ENCODE results near the gene SLC25A34.

Gene SLC25A34

DNA sequence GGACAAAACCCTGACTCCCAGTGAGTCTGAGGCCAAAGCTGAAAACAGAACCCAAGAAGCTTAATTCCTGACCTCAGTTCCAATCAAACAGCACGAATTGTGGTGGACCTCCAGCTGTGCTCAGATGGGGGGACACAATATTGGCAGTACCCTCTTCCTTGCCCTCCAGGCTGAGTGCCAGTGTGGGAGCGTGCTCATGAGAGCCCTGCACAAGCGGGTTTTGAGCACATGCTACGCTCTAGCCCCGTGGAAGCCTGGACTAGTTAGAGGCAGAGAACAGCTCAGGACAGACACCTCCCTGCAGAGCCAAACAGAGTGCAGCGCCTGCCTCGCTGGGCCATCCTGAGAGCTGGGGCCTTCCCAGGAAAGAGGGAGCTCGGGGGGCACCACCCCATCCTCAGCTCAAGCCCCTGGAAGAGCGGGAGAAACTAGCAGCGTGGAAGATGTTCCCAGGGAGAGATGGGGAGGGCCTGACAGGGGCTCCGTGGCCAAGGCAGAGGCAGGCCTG lies 2.8 kb upstream of the SLC25A34 start:
- no peak for DNase-seq (ENCODE audit: low read depth, low spot score)

DNA sequence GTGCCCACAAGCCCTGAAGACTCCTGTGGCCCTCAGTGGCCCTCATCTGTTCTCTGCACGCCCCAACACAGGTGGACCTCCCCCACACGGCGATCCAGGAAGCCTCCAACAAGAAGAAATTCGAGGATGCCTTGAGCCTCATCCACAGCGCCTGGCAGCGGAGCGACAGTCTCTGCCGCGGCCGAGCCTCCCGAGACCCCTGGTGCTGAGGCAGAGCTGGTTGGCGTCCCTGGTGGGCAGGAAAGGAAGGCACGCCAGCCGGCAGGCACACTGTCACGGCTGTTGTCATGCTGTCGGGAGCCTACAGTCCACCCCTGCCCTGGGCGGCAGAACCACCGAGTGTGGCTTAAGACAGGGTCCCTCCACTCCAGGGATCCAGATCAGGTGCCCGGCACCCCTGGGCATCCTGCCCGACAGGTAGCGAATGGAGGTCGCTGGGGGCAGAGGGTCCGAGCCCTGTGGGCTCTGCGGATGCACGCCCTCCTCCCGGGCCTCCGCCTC lies 2.3 kb upstream of the SLC25A34 start:
- DNase-seq (ENCODE audit: low read depth, low spot score) = no peak

DNA sequence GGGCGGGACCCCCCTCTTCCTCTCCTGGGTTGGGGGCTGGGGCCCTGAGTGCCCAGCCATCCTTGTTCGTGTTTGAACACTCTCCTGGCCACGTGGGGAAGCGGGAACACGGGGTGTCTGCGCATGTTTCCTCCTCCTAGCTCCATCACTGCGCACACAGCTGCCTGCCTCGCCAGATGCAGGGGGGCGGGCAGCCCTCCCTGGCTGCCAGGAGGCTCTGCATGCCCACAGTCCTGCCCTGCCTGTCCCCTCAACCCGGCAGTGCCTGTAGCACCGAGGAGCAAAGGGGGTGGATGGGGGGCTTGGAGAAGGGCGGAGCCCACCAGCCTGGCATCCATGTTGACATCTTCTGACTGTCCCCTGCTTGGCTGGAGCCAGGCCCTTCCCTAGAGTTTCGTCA lies 1.8 kb upstream of the SLC25A34 start:
- no peak for DNase-seq (ENCODE audit: low read depth, low spot score)

DNA sequence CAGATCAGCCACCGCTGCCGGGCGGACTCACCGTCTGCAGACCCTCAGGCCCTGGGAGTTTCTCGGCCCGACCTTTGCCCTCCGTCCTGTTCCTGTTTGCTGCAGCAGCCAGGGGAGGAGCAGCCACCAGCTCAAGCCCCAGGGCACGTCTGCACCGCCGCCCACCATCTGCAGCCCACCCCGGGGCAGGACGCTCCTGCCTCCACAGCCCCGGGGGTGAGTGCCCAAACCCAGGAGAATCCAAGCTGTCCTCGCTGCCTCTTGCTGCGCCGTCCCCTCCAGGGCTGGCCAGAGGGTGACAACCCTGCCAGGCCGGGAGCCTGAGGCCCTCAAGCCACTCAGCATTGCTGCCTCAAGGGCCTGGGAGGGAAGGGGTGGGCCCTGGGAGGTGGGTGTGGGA lies 1.2 kb upstream of the SLC25A34 start:
- DNase-seq (ENCODE audit: low read depth, low spot score) = no peak

DNA sequence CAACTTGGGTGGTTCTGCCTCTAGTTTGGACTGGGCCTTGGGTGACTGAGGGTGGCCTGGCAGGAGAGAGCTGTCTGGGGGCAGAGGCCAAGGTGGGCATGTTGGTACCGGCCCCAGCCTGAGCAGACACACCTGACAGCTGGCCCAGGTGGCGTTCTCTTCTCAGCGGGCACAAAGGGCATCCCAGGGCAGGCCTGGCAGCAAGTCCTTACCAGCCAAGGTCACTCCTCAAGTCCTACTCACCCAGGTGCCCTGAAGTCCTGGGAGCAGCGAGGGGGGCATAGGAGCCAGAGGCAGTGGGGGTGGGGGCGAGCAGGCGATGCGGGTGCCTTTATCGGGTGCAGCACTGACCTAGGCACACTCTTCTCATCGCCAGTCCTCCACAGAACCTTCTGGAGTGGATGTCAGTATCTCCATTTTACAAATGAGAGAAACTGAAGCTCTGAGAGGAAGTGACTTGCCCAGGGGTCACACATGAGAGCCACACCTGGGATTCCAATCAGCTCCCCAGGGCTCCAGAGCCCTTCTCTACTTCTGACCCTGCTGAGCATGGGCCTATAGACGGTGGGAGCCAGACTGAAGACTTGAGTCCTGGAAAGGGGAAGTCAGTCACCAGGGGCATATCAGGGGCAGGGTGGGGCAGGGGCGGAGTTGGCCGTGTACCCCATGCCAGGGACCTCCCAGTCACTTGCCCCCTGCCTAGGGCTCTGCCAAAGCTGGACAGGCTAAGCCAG lies 587 bp upstream of the SLC25A34 start:
- DNase-seq (ENCODE audit: low read depth, low spot score) = no peak

DNA sequence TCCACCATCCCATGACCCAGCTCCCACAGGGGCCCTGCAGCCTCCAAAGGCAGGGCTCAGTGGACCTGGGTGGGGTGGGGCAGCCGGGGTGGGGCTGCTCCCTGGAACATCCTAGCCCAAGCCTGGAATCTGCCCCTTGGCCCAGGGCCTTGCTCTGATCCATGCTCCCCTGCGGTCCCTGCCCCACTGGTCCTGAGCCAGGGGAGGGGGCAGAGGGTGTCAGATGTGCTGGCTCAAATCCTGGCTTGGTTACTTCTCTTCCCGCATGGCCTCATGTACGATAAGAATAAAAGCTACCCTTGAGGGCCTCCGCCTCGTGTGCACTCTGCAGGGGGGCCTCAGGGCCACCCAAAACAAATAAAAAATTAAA lies 819 bp downstream of the SLC25A34 start:
- DNase-seq (ENCODE audit: low read depth, low spot score) = no peak

DNA sequence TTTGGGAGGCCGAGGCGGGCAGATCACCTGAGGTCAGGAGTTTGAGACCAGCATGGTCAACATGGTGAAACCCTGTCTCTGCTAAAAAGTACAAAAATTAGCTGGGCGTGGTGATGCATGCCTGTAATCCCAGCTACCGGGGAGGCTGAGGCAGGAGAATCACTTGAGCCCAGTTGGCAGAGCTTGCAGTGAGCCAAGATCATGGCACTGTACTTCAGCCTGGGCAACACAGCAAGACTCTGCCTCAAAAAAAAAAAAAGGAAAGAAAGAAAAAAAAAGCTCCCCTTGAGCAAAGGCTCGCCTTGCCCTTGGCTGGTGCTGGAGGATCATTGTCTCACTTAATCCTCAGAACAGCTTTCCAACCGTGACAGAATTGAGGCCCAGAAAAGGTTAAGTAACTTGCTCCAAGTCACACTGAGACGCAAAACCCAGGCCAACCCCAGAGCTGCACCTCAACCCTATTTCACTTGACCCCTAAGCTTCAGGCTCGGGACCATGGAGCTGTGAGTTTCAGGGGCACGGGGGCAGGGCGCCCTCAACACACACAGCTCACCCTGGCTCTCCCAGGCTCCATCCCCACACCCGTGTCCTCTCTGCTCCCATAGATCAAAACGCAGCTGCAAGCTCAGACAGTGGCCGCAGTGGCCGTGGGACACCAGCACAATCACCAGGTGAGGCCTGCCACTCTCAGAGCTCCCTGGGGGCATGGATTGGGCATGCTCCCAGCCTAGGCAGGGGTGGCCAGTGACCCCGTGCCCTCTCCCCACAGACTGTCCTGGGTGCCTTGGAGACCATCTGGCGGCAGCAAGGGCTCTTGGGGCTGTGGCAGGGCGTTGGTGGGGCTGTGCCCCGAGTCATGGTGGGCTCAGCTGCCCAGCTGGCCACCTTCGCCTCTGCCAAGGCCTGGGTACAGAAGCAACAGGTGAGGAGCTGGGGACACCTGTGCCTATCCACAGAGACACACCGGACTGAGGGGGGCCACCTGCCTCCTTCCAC lies 1.6 kb downstream of the SLC25A34 start:
- no peak for DNase-seq (ENCODE audit: low read depth, low spot score)

DNA sequence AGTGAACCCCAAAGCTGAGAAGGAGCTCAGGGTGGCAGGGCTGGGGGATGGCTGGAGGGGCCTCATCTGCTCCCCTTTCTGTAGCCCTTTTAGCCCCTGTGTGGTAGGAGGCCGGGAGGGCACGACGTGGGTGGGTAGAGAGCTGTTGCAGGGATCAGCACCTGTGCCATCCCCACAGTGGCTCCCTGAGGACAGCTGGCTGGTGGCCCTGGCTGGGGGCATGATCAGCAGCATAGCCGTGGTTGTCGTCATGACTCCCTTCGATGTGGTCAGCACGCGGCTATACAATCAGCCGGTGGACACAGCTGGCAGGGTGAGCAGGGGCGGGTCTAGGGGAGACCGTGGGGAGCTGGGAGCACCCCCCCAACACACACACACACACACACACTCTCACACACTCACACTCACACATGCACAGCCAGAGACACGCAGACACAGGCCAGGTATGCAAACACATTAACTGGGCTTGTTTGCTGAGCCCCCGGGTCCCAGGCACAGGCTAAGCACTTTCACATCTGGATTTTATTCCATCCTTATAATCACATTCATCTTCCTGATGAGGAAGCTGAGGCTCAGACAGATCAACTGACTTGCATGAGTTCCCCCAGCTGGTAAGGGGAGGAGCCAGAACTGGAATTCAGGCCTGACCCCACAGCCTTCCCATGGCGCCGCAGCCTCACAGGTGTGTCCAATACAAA lies 2.5 kb downstream of the SLC25A34 start:
- no peak for DNase-seq (ENCODE audit: low read depth, low spot score)

DNA sequence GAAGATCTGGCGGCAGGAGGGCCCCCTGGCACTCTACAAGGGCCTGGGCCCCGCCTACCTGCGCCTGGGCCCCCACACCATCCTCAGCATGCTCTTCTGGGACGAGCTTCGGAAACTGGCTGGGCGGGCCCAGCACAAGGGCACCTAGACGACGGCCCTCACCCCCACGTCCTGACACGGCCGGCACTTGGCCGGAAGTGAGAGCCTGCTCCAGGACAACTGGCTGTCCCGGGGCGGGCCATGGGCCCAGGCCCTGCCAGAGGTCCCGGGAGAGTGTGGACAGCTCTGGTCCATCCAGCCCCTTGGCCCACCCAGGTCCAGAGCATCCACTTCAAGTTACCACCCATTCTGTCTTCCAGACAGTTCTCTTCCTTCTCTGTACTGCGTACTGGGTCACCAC lies 3.2 kb downstream of the SLC25A34 start:
- no peak for DNase-seq (ENCODE audit: low read depth, low spot score)

DNA sequence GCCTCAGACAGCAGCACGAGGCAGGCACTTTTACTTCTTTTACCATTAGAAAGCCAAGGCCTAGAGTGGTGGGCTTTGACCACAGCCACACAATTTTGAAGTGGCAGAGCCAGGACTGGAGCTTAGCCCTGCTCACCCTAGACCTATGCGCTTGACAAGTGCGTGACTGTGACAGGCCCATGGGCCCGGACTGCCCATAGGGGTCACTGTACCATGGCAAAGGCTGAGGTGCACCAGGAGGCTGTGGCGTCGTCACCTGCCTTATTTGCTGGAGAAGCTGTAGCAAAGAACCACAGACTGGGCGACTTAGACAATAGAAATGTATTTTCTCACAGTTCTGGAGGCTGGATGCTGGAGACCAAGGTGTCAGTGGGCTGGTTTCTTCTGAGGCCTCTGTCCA lies 3.7 kb downstream of the SLC25A34 start:
- DNase-seq (ENCODE audit: low read depth, low spot score) = no peak

DNA sequence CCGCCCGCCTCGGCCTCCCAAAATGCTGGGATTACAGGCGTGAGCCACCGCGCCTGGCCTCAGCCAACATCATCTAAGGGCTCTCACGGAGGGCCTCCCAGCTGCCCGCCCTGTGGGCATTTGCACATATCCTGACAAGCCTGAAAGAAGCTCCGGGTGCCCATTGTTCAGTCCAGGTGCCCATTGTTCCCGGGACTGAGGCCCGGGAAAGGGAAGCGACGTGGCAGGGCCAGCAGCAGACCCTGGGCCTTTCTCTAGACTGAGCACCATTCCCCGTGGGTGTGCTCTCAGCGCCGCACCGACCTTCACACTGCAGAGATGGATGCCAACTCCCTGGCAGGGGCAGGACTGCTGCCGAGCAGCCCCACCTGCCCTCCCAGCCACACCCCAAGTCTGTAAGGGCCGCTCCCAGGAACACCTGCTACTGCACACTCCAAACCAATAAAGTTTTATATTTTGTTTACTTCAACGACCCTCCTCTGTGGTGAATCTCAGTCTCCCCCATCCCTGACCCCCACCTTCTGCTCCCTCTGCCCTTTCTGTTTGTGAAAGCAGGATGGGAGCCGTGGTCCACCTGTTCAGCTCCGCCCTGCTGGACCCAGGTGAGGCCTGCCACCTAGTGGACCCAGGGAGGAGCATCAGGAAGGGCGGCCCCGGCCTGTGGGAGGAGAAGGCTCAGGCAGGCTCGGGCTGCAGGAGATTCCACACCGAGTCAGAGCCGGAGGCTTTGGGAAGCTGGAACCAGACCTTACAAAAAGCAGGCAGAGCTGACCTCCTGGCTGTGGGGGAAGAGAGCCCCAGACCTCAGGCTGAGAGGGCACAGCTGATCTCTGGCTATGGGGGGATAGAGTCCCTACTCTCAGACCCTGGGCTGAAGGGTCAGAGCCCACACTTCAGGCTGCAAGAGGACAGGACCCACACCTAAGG lies 5.1 kb downstream of the SLC25A34 start:
- DNase-seq (ENCODE audit: low read depth, low spot score) = peak; percentile 21

DNA sequence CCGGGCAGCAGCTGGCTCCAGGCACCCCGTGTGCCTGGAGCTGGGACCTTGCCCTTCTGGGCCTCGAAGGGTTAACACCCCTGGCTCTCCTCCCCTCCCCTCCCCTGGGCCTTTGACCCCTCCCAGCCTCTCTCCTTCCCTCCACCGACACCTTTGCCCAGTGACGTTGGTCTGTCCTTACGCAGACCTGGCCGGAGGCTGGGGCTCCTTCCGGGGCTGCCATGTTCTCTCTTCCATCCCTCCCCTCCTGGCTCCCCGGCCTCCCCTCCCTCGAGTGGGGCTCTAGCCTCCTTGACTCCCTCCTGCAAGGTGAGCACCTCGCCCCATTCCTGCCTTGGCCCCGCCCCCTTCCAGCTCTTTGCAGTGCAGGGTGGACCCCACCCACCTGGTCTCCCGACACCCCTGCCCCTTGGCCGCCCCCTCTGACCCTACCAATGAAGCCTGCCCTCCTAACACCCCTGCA lies 6.3 kb downstream of the SLC25A34 start, which contains the start of gene TMEM82:
TMEM82 (plus strand) TSS at position 161 of the 463 bp plus-strand sequence; CDS start at position 222, 61 bp downstream.
- no peak for DNase-seq (ENCODE audit: low read depth, low spot score)

DNA sequence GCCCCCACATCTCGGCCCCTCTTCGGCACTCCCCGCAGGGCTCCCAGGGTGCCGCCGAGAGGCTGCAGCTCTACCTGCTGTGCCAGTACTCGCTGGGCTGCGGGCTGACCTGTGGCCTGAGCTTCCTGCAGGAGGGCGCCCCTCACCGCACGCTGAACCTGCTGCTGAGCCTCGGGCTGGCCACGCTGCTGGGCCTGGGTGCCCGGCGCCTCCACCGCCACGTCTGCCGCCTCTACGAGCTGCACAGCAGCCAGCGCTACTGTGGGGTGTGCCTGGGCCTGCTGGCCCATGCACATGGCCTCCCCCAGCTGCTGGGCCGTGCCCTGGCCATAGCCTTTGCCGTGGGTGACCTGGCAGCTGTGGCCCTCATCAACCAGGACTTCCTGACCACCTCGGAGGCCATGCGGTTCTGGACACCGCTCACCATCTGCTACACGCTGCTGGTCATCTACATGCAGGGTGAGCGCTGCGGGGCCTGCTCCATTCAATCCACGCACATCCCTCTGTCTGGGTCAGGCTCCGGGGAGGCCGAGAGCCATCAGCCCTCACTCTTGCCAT lies 8.1 kb downstream of the SLC25A34 start:
- DNase-seq (ENCODE audit: low read depth, low spot score) = no peak

DNA sequence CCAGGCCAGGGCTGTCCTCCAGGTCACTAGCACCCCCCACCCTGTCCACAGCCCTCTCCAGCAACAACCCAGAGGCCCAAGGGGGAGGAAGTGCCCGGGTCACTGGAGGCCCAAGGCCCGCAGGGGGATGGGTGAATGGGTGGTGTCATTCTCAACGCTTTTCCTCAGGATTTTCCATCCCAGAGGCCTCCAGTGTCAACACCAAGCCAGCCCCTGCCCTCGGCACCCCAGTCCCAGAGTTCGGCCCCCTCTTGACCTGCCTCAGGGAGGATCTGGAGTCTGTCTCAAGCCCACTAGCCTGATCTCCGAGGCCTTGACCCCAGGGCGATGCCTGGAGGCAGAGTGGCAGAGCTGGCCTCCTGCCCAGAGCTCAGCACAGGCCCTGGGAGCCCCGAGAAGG lies 11.3 kb downstream of the SLC25A34 start:
- no peak for DNase-seq (ENCODE audit: low read depth, low spot score)

DNA sequence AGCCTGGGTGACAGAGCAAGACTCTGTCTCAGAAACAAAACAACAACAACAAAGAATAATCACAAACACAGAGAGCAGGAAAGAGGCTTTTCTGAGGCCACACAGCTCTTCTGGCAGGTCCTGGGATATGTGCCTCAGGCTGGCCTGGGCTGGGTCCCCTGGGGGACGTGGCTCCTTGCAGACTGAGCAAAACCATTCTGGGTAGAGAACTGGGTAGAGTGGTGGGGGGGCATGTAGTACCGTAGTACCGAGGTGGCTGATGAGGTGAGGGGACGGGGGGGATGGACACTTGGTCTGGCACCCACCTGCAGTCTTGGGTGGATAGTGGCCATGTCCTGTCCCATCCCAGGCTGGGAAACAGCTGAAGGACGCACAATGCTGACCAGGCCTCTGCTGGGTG lies 12.2 kb downstream of the SLC25A34 start:
- DNase-seq (ENCODE audit: low read depth, low spot score) = no peak

DNA sequence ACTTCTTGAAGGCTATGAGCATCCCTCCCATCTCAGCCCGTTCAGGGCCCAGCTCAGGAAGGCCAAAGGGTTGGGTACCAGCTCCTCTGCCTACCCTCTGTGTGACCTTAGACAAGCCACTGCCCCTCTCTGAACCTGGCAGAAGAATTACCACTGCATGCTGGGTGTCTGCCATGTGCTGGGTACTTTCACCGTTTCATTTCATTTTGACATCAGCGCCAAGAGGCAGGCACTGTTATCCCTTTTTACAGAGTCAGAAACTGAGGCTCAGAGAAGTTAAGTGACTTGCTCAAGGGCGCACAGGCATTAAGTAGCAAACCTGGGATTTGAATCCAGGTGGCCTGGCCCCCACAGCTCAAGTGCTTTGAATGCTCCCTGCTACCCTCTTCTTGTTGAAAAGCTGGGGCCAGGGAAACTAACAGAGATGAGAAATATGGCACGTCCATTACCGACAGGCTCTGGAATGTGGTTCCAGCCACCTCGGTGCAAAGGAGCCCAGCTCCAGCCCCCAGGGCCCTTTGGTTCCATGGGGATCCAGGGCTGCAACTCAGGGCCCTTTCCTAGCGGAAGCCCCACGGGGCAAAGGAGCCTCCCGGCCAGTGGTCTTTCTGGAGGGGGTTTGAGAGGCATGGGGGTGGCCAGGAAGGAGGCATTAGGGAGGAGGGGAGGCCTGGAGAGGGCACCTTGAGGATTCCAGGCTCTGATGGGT lies 12.8 kb downstream of the SLC25A34 start:
- no peak for DNase-seq (ENCODE audit: low read depth, low spot score)

DNA sequence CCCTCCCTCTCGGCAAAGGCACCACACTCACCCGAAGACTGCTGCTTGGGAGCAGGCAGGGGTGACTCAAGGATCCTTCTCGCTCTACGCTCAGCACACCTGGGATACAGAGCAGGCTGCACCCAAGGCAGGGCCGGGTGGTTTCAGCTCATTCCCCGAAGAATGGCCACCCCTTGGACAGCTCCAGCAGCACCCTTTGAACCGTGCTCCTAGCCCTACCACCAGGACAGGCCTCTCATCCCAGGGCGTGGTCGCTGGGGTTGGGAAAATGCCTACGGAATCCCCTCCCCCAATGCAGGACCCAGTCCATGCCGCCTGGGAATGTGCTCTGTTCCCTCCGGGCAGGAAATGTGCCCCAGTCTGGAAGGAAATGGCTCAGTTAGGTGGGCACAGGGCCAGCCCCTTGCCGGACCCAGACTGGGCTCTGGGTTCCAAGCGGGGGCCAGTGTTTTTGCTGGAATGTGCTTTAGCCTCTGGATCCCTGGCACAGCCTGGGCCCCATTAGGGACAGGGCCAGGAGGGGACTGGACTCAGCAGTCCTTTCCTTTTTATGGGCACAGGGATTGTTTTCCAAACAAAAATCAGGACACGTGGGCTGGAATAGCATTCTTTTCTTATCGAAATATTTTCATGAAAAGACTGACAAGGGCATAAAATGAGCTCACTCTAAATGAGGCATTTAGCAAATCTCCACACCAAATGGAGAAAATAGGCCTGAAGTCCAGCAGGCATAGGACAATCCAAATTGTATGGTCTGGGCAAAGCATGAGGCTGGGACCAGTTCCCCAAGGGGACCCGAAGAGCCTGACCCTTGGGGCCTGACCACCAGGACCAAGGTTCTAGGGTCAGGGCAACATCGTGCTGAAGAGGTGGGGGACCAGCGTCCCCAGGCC lies 13.6 kb downstream of the SLC25A34 start:
- DNase-seq (ENCODE audit: low read depth, low spot score) = no peak

DNA sequence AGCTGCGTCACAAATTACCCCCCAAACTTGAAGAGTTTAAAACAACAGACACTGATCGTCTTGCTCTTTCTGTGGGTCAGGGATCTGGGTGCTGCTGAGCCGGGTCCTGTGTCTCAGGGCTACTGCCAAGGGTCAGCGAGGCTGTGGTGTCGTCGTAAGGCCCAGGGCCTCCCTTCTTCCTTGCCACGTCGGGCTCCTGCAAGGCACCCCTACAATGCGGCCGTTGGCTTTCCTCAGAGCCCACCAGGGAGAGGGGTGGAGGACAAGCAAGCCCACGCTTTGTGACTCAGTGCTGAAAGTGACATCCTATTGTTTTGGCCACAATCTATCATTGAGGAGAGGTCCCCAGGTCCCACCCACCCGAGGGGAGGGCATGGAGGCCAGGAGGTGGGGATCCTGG lies 14.9 kb downstream of the SLC25A34 start:
- no peak for DNase-seq (ENCODE audit: low read depth, low spot score)

DNA sequence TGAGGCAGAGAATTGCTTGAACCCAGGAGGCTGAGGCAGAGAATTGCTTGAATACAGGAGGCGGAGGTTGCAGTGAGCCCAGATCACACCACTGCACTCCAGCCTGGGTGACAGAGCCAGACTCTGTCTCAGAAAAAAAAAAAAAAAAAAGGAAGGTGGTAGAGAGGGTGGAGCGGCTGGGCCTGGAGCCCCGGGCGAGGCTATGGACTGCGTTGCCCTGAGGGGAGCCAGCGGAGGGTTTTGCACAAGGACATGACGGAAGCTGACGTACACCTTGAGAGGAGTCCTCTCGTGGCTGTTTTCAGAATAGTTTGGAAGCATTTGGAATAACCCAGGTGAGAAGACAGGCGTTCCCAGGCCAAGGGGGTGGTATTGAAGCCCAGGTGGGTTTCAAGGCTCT lies 15.7 kb downstream of the SLC25A34 start:
- no peak for DNase-seq (ENCODE audit: low read depth, low spot score)

All from activated CD4-positive, CD25-positive, alpha-beta regulatory T cell treated with anti-CD3 and anti-CD28 coated beads, Interleukin-2, amount 50 U/mL, for 16 hours (primary cell).